Ascending aorta (tissue), 2 donors: ENCODE data around the gene MRPL54. TPM values are rescaled to one million over a fixed set of nuclear protein-coding genes. Genes with fewer than 3 reads are reported as not detected.

Experiments used
- DNase-seq, 2 donors: peaks; one replicate each; pipeline ENCODE4 v3.0.0-alpha.2; 2019; ENCODE audit warnings: low spot score in 2 of 2
- H3K27ac ChIP-seq, 2 donors: fragments of 200-600 bp; sonication (generic); one replicate each; pipeline ENCODE4 v1.5.1; 2016 to 2017; ENCODE audit warnings: mild to moderate bottlenecking in 1 of 2
- H3K27me3 ChIP-seq: fragments of 200-600 bp; sonication (generic); one replicate; pipeline ENCODE4 v1.5.1; 2017
- H3K36me3 ChIP-seq, 2 donors: fragments of 200-600 bp; sonication (generic); one replicate each; pipeline ENCODE4 v1.5.1; 2016
- H3K4me1 ChIP-seq, 2 donors: fragments of 200-600 bp; sonication (generic); one replicate each; pipeline ENCODE4 v1.5.1; 2016 to 2017; ENCODE audit warnings: mild to moderate bottlenecking in 1 of 2
- H3K4me3 ChIP-seq, 2 donors: fragments of 200-600 bp; sonication (generic); one replicate each; pipeline ENCODE4 v1.5.1; 2016 to 2017; ENCODE audit warnings: mild to moderate bottlenecking in 1 of 2
- H3K9me3 ChIP-seq, 2 donors: fragments of 200-600 bp; sonication (generic); one replicate each; pipeline ENCODE4 v1.5.1; 2016
- intact Hi-C: fragments of 100-400 bp; cut with DNase I; formaldehyde crosslinking; loops from one replicate; pipeline ENCODE4 v1.15.1; 2023
- total RNA-seq: library from RNA; depleted of rRNA; stranded (reverse); fragments of >200 nt; gene quantifications from one replicate; pipeline ENCODE4 v1.1.0, GENCODE V29; 2016
- TF ChIP-seq, protein P1 (sequence below), 3 experiments: fragments of 200-600 bp in 2 of 3; fragments of 450-650 bp in 1 of 3; sonication (generic) in 2 of 3; IDR thresholded peaks; one replicate each; pipeline ENCODE4 v1.5.1; 2016 to 2019; ENCODE audit warnings: antibody characterized with exemption in 3 of 3, mild to moderate bottlenecking in 1 of 3, moderate library complexity in 1 of 3

The MRPL54 gene
- total RNA-seq = 34.9 TPM

GRCh38 chr19:3762501-3763459, at the start of gene MRPL54:
Gene MRPL54 (plus strand): TSS chr19:3762682. CDS start chr19:3762701, 19 bp downstream.
- DNase-seq = peak; percentile 97 to 100
- no peaks in the 10 kb centered on the region for H3K27me3 ChIP-seq
- H3K9me3 ChIP-seq = no peaks in the 10 kb centered on the region
- intact Hi-C loops = loop anchor here (1.0 to 5.0 kb wide), 9 partner anchors 92 to 1205 kb away; partner anchors contain the start of genes ANKRD24, KDM4B, MAP2K2 and PIAS4
- TF ChIP-seq, protein P1, sequence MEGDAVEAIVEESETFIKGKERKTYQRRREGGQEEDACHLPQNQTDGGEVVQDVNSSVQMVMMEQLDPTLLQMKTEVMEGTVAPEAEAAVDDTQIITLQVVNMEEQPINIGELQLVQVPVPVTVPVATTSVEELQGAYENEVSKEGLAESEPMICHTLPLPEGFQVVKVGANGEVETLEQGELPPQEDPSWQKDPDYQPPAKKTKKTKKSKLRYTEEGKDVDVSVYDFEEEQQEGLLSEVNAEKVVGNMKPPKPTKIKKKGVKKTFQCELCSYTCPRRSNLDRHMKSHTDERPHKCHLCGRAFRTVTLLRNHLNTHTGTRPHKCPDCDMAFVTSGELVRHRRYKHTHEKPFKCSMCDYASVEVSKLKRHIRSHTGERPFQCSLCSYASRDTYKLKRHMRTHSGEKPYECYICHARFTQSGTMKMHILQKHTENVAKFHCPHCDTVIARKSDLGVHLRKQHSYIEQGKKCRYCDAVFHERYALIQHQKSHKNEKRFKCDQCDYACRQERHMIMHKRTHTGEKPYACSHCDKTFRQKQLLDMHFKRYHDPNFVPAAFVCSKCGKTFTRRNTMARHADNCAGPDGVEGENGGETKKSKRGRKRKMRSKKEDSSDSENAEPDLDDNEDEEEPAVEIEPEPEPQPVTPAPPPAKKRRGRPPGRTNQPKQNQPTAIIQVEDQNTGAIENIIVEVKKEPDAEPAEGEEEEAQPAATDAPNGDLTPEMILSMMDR (IDR thresholded peaks at IDR 0.05) = no peak
- peaks cover 26 to 42% of the 10 kb centered on the region in 2 donors for H3K36me3 ChIP-seq
- peak within 1 kb of the TSS; percentile 88 to 95 for H3K4me3 ChIP-seq
- H3K27ac ChIP-seq = peak within 1 kb of the TSS; percentile 87 to 98
- H3K4me1 ChIP-seq = peaks cover 9 to 22% of the 10 kb centered on the region in 2 donors

GRCh38 chr19:3716147-3716668, 46.3 kb upstream of the MRPL54 start:
- DNase-seq = no peak
- intact Hi-C loops = no loop called here
- Histone ChIP-seq H3K4me1 (no peaks in the 10 kb centered on the region), H3K9me3 (no peaks in the 10 kb centered on the region), H3K4me3 (no peak overlapping the region), H3K27me3 (peaks cover 10% of the 10 kb centered on the region), H3K27ac (no peak overlapping the region), H3K36me3 (no peaks in the 10 kb centered on the region)
- TF ChIP-seq, protein P1 (IDR thresholded peaks at IDR 0.05) = no peak

- Histone ChIP-seq H3K4me3 (no peak overlapping the region), H3K27ac (no peak overlapping the region), H3K9me3 (no peaks in the 10 kb centered on the region), H3K4me1 (no peaks in the 10 kb centered on the region), H3K27me3 (peaks cover 28% of the 10 kb centered on the region), H3K36me3 (no peaks in the 10 kb centered on the region)
- intact Hi-C loops = no loop called here
- no peak for DNase-seq
- TF ChIP-seq, protein P1 (IDR thresholded peaks at IDR 0.05) = no peak
Observed at GRCh38 chr19:3719868-3720267, 42.6 kb upstream of the MRPL54 start.

- Histone ChIP-seq H3K36me3 (no peaks in the 10 kb centered on the region), H3K27me3 (peaks cover 28% of the 10 kb centered on the region), H3K9me3 (no peaks in the 10 kb centered on the region), H3K4me1 (no peaks in the 10 kb centered on the region), H3K4me3 (no peak overlapping the region), H3K27ac (no peak overlapping the region)
- no peak for DNase-seq
- TF ChIP-seq, protein P1 (IDR thresholded peaks at IDR 0.05) = no peak
- intact Hi-C loops = no loop called here
Observed at GRCh38 chr19:3720349-3720917, 42.0 kb upstream of the MRPL54 start.

DNA sequence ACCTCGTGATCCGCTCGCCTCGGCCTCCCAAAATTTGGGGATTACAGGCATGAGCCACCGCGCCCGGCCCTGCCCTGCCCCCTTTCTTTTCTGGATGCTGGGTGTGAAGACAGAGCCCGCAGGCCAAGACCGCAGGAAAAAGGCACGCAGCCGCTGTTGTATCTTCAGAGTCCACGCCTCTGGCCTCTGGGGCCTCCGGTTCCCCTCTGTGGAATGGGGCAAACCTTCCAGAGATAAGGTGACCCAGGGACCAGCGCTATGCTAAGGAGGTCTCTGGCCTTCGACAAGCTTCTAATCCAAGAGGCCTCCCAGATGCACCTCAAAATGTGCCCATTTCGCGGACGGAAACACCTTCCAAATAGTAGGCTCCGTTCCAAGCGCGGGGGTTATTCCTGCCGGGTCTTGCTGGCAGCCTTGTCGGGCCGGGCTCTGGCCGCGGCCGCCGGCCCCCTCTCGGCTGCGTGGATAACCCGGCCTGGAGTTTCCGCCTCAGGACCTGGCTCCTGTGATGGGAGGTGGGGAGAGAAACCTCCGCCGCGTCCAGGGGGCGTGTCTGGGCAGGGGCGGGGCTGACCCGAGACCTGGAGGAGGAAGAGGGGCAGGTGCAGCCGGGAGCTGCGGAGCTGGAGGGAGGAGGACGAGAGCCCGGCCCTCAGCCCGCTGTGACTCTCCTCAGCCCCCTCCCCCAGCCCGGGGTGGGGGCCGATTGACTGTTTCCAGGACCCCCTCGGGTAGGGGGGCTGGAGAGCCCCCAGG, 41.2 kb upstream of the MRPL54 start:
- intact Hi-C loops = no loop called here
- H3K36me3 ChIP-seq = no peaks in the 10 kb centered on the region
- H3K4me3 ChIP-seq = peak overlapping the region in 1 of 2 donors; percentile 11
- H3K4me1 ChIP-seq = no peaks in the 10 kb centered on the region
- TF ChIP-seq, protein P1 (IDR thresholded peaks at IDR 0.05) = peak in 1 of 3 experiments; percentile 13
- H3K27me3 ChIP-seq = peaks cover 28% of the 10 kb centered on the region
- H3K9me3 ChIP-seq = no peaks in the 10 kb centered on the region
- no peak overlapping the region for H3K27ac ChIP-seq
- DNase-seq = peak in 1 of 2 donors; percentile 85
